HEK293 (cell line): ENCODE data around the gene FOXC1.
A peak's percentile ranks its signal among the peaks of the same experiment; 100 is the strongest.

ENCODE experiments used
- CTCF ChIA-PET: fragments of 350-600 bp; formaldehyde crosslinking; extraction: SDS; loops from one replicate; lab custom pipeline; 2021; ENCODE audit warnings: antibody characterized with exemption; lab: Yijun Ruan, JAX
- POLR2A ChIA-PET: fragments of 300-600 bp; formaldehyde crosslinking; extraction: SDS; loops from one replicate; lab custom pipeline; 2020; ENCODE audit warnings: antibody characterized with exemption, inconsistent platforms; lab: Yijun Ruan, JAX
- H3K27ac ChIP-seq: fragments of 200-500 bp; sonication (Bioruptor generic); 2 replicates; pipeline ENCODE4 v1.5.1; 2014; ENCODE audit warnings: low read depth, low read length, control low read depth, inconsistent platforms; ENCODE audit errors: extremely low read depth
- H3K36me3 ChIP-seq, 2 experiments: fragments of 200-500 bp in 1 of 2; sonication (Bioruptor generic) in 1 of 2; 1 replicate in 1 of 2; 2 replicates in 1 of 2; pipeline ENCODE4 v1.5.1; 2014 to 2017; ENCODE audit warnings: inconsistent platforms in 2 of 2, low read length in 2 of 2; ENCODE audit not compliant: control insufficient read depth in 2 of 2, insufficient read depth in 1 of 2
- H3K4me1 ChIP-seq: fragments of 200-500 bp; sonication (Bioruptor generic); 2 replicates; pipeline ENCODE4 v1.5.1; 2014; ENCODE audit warnings: mild to moderate bottlenecking, low read length, inconsistent platforms; ENCODE audit not compliant: control insufficient read depth, insufficient read depth
- H3K4me3 ChIP-seq: 2 replicates; pipeline ENCODE4 v1.5.1; 2011; ENCODE audit warnings: low read depth, mild to moderate bottlenecking, control low read depth, low read length, moderate library complexity
- H3K9me3 ChIP-seq: fragments of 200-500 bp; sonication (Bioruptor generic); 2 replicates; pipeline ENCODE4 v1.5.1; 2014; ENCODE audit warnings: low read depth, low read length, inconsistent platforms; ENCODE audit not compliant: control insufficient read depth, insufficient read depth
- BCL11A ChIP-seq: fragments of 450-650 bp; formaldehyde crosslinking; IDR thresholded peaks from 2 replicates; pipeline ENCODE4 v1.5.1; 2016; ENCODE audit warnings: low read depth, missing biosample characterization, missing genetic modification characterization
- GLIS1 ChIP-seq: fragments of 450-650 bp; formaldehyde crosslinking; IDR thresholded peaks from 2 replicates; pipeline ENCODE4 v1.5.1; 2016; ENCODE audit warnings: missing biosample characterization, missing genetic modification characterization
- GLIS2 ChIP-seq: fragments of 450-650 bp; formaldehyde crosslinking; IDR thresholded peaks from 2 replicates; pipeline ENCODE4 v1.5.1; 2016; ENCODE audit warnings: missing biosample characterization, missing genetic modification characterization
- KLF1 ChIP-seq: fragments of 450-650 bp; formaldehyde crosslinking; IDR thresholded peaks from 2 replicates; pipeline ENCODE4 v1.5.1; 2016; ENCODE audit warnings: missing biosample characterization, missing genetic modification characterization
- SCRT1 ChIP-seq: fragments of 450-650 bp; formaldehyde crosslinking; IDR thresholded peaks from 2 replicates; pipeline ENCODE4 v1.5.1; 2016; ENCODE audit warnings: missing biosample characterization, missing genetic modification characterization, borderline replicate concordance
- ZBTB21 ChIP-seq: fragments of 450-650 bp; formaldehyde crosslinking; IDR thresholded peaks from 2 replicates; pipeline ENCODE4 v1.5.1; 2017; ENCODE audit warnings: missing biosample characterization, missing genetic modification characterization
- ZBTB7A ChIP-seq: fragments of 450-650 bp; formaldehyde crosslinking; IDR thresholded peaks from 2 replicates; pipeline ENCODE4 v1.5.1; 2016; ENCODE audit warnings: low read depth, missing biosample characterization, missing genetic modification characterization
- ZFP41 ChIP-seq: fragments of 450-650 bp; formaldehyde crosslinking; IDR thresholded peaks from 2 replicates; pipeline ENCODE4 v1.5.1; 2016; ENCODE audit warnings: missing biosample characterization, missing genetic modification characterization, borderline replicate concordance
- ZFP69B ChIP-seq: fragments of 450-650 bp; formaldehyde crosslinking; IDR thresholded peaks from 2 replicates; pipeline ENCODE4 v1.5.1; 2016; ENCODE audit warnings: missing biosample characterization, missing genetic modification characterization
- ZIC2 ChIP-seq: fragments of 450-650 bp; formaldehyde crosslinking; IDR thresholded peaks from 2 replicates; pipeline ENCODE4 v1.5.1; 2016; ENCODE audit warnings: missing biosample characterization, missing genetic modification characterization
- ZNF121 ChIP-seq: fragments of 450-650 bp; formaldehyde crosslinking; IDR thresholded peaks from 2 replicates; pipeline ENCODE4 v1.5.1; 2016; ENCODE audit warnings: missing biosample characterization, missing genetic modification characterization
- ZNF202 ChIP-seq: fragments of 450-650 bp; formaldehyde crosslinking; IDR thresholded peaks from 2 replicates; pipeline ENCODE4 v1.5.1; 2016; ENCODE audit warnings: missing biosample characterization, missing genetic modification characterization, borderline replicate concordance
- ZNF223 ChIP-seq: fragments of 450-650 bp; formaldehyde crosslinking; IDR thresholded peaks from 2 replicates; pipeline ENCODE4 v1.5.1; 2016; ENCODE audit warnings: missing biosample characterization, missing genetic modification characterization
- ZNF311 ChIP-seq: fragments of 450-650 bp; formaldehyde crosslinking; IDR thresholded peaks from 2 replicates; pipeline ENCODE4 v1.5.1; 2017; ENCODE audit warnings: missing biosample characterization, missing genetic modification characterization, borderline replicate concordance
- ZNF354C ChIP-seq: fragments of 450-650 bp; formaldehyde crosslinking; IDR thresholded peaks from 2 replicates; pipeline ENCODE4 v1.5.1; 2016; ENCODE audit warnings: missing biosample characterization, missing genetic modification characterization, low read depth, borderline replicate concordance
- ZNF548 ChIP-seq: fragments of 450-650 bp; formaldehyde crosslinking; IDR thresholded peaks from 2 replicates; pipeline ENCODE4 v1.5.1; 2016; ENCODE audit warnings: missing biosample characterization, missing genetic modification characterization
- ZNF585B ChIP-seq: fragments of 450-650 bp; formaldehyde crosslinking; IDR thresholded peaks from 2 replicates; pipeline ENCODE4 v1.5.1; 2016; ENCODE audit warnings: missing biosample characterization, missing genetic modification characterization
- ZNF600 ChIP-seq: fragments of 450-650 bp; formaldehyde crosslinking; IDR thresholded peaks from 2 replicates; pipeline ENCODE4 v1.5.1; 2016; ENCODE audit warnings: missing biosample characterization, missing genetic modification characterization
- ZNF621 ChIP-seq: fragments of 450-650 bp; formaldehyde crosslinking; IDR thresholded peaks from 2 replicates; pipeline ENCODE4 v1.5.1; 2017; ENCODE audit warnings: missing biosample characterization, missing genetic modification characterization
- ZNF747 ChIP-seq: fragments of 450-650 bp; formaldehyde crosslinking; IDR thresholded peaks from 2 replicates; pipeline ENCODE4 v1.5.1; 2016; ENCODE audit warnings: missing biosample characterization, missing genetic modification characterization
- ZNF830 ChIP-seq: fragments of 450-650 bp; IDR thresholded peaks from 2 replicates; pipeline ENCODE4 v1.5.0; 2018; ENCODE audit warnings: missing biosample characterization, missing genetic modification characterization, low read depth, mild to moderate bottlenecking, moderate library complexity
- TF ChIP-seq, protein P1 (sequence below): fragments of 450-650 bp; formaldehyde crosslinking; IDR thresholded peaks from 2 replicates; pipeline ENCODE4 v1.5.1; 2016; ENCODE audit warnings: missing biosample characterization, missing genetic modification characterization

The FOXC1 gene

GRCh38 chr6:1617466-1618310 lies 8.0 kb downstream of the FOXC1 start:
- Histone ChIP-seq H3K36me3 (peaks cover 12 to 67% of the 10 kb centered on the region in 2 experiments), H3K27ac (no peak overlapping the region; the same call in 1 of the 2 replicates), H3K9me3 (no peaks in the 10 kb centered on the region), H3K4me3 (no peak overlapping the region), H3K4me1 (peaks cover 19% of the 10 kb centered on the region)
- ChIA-PET POLR2A (interaction anchor here (0.6 to 1.4 kb wide), 3 partner anchors 9 to 838 kb away, joined by 3 to 6 read pairs (median 4); no protein-coding TSS in a partner anchor), CTCF (interaction anchor here (0.6 to 1.2 kb wide), 6 partner anchors 21 to 1467 kb away, joined by 3 to 4 read pairs (median 4); no protein-coding TSS in a partner anchor)
- TF ChIP-seq ZNF600 (tag by site-specific recombination) (peak; percentile 57; the same call in 1 of the 2 replicates), ZNF548 (tag by site-specific recombination) (no peak), ZBTB21 (tag by site-specific recombination) (no peak), GLIS1 (tag by site-specific recombination) (peak; percentile 21; the same call in 1 of the 2 replicates), ZNF830 (tag by site-specific recombination) (no peak), KLF1 (no peak), ZNF354C (tag by site-specific recombination) (no peak), ZNF747 (tag by site-specific recombination) (no peak), ZNF621 (no peak), BCL11A (no peak), ZNF585B (tag by site-specific recombination) (no peak)

DNA sequence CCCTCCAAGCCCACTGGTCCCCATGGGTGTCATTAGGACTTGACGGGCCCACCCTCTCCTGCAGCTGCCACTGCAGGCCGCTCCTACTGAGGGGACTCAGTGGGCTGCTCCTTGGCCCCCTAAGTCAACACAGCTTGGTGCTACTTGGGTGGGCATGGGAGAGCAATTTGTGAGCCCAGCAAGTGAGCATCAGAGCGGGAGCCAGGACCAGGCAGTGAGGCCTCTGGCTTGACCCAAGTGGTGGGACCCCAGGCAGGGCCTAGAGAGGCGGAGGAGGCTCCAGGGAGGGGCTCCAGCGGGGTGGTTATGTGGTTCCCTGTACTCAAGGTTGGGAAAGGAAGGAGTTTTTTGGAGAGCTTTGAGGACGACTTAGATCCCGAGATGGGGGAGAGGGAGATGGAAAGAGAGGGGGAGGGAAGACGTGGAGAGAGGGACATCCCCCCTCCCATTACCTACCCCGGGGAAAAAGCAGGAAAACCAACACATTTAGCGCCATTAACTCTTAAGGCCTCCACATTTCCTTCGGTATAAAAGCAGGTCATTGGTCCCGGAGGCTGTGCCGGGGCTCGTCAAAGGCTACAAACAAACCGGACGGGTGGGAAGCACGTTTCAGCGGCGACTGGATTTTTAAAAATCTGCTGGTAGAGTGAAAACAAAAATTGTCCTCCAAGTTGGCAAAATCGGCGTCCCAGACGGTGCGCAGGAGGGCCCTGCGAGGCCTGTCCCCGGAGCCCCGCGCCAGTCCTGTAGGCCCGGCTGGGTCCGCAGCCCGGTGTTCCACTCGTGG lies 8.8 kb downstream of the FOXC1 start:
- ChIA-PET CTCF (interaction anchor here (0.6 to 1.2 kb wide), 4 partner anchors 68 to 923 kb away, joined by 3 to 4 read pairs (median 4); no protein-coding TSS in a partner anchor), POLR2A (no interaction called here)
- Histone ChIP-seq H3K4me1 (peaks cover 21% of the 10 kb centered on the region), H3K27ac (no peak overlapping the region), H3K9me3 (no peaks in the 10 kb centered on the region)
- no peak for TF ChIP-seq ZBTB7A (tag by site-specific recombination)
- TF ChIP-seq, protein P1, sequence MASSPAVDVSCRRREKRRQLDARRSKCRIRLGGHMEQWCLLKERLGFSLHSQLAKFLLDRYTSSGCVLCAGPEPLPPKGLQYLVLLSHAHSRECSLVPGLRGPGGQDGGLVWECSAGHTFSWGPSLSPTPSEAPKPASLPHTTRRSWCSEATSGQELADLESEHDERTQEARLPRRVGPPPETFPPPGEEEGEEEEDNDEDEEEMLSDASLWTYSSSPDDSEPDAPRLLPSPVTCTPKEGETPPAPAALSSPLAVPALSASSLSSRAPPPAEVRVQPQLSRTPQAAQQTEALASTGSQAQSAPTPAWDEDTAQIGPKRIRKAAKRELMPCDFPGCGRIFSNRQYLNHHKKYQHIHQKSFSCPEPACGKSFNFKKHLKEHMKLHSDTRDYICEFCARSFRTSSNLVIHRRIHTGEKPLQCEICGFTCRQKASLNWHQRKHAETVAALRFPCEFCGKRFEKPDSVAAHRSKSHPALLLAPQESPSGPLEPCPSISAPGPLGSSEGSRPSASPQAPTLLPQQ: peak; percentile 75
- peak; percentile 85 for TF ChIP-seq ZNF202 (tag by site-specific recombination)
- TF ChIP-seq ZBTB21 (tag by site-specific recombination): no peak
- peak; percentile 44; the same call in 1 of the 2 replicates for TF ChIP-seq GLIS2 (tag by site-specific recombination)
- TF ChIP-seq ZNF121: peak; percentile 87
- TF ChIP-seq SCRT1 (tag by site-specific recombination): no peak
- peak; percentile 86 for TF ChIP-seq ZIC2 (tag by site-specific recombination)
- TF ChIP-seq ZFP69B (tag by site-specific recombination): peak; percentile 78; the same call in 1 of the 2 replicates
- no peak for TF ChIP-seq ZNF223 (tag by site-specific recombination)
- no peak for TF ChIP-seq ZFP41 (tag by site-specific recombination)
- no peak for TF ChIP-seq ZNF311 (tag by site-specific recombination)
- TF ChIP-seq, all 188 proteins: peak for 6
- peaks cover 4 to 59% of the 10 kb centered on the region in 2 experiments; a peak in 2 of 3 replicates for H3K36me3 ChIP-seq
- no peak overlapping the region for H3K4me3 ChIP-seq
